K562 (cell line): Measurements from ENCODE around the gene PPP1R3G. TPM values are rescaled to one million over a fixed set of nuclear protein-coding genes. Genes with fewer than 3 reads are reported as not detected.

Experiments used
- CHD2 ChIP-seq: IDR thresholded peaks from 2 replicates; pipeline ENCODE4 v1.6.1; 2011; ENCODE audit warnings: low read depth, low read length
- CREBBP ChIP-seq: IDR thresholded peaks from one replicate; pipeline ENCODE4 v1.6.1; 2012; ENCODE audit warnings: low read depth, mild to moderate bottlenecking, control low read depth, inconsistent platforms, low read length
- GTF2E2 ChIP-seq: fragments of 200-800 bp; sonication (Bioruptor generic); IDR thresholded peaks from 2 replicates; pipeline ENCODE4 v1.6.1; 2016; ENCODE audit warnings: missing genetic modification characterization, missing compliant biosample characterization
- HMGN3 ChIP-seq: IDR thresholded peaks from 2 replicates; pipeline ENCODE4 v1.6.1; 2011; ENCODE audit warnings: borderline replicate concordance, low read depth, mild to moderate bottlenecking, mixed read lengths, low read length; ENCODE audit not compliant: insufficient read length; ENCODE audit errors: extremely low read depth
- HNRNPK ChIP-seq: fragments of 200-400 bp; formaldehyde crosslinking; IDR thresholded peaks from one replicate; pipeline ENCODE4 v1.6.1; 2018; ENCODE audit warnings: mild to moderate bottlenecking, low read depth, low read length; ENCODE audit not compliant: poor library complexity, severe bottlenecking
- HSF4 ChIP-seq: fragments of 250-450 bp; sonication (Bioruptor Pico); IDR thresholded peaks from 2 replicates; pipeline ENCODE4 v2.1.2; 2022; ENCODE audit warnings: mild to moderate bottlenecking, moderate library complexity, borderline replicate concordance
- RBM14 ChIP-seq: fragments of 200-400 bp; formaldehyde crosslinking; IDR thresholded peaks from 2 replicates; pipeline ENCODE4 v1.6.1; 2018; ENCODE audit warnings: low read depth, mild to moderate bottlenecking, low read length, moderate library complexity, borderline replicate concordance; ENCODE audit not compliant: insufficient read depth
- RBM15 ChIP-seq: fragments of 200-400 bp; formaldehyde crosslinking; IDR thresholded peaks from 2 replicates; pipeline ENCODE4 v1.6.1; 2018; ENCODE audit warnings: mild to moderate bottlenecking, low read length, moderate library complexity; ENCODE audit not compliant: insufficient read depth
- STAT5A ChIP-seq: IDR thresholded peaks from 2 replicates; pipeline ENCODE4 v1.6.1; 2012; ENCODE audit warnings: low read length, inconsistent platforms, borderline replicate concordance
- ZNF444 ChIP-seq: fragments of 250-450 bp; sonication (Bioruptor Pico); IDR thresholded peaks from 2 replicates; pipeline ENCODE4 v1.4.0; 2020; ENCODE audit warnings: mild to moderate bottlenecking, moderate library complexity
- ZNF696 ChIP-seq: fragments of 250-450 bp; sonication (Bioruptor Pico); conservative IDR thresholded peaks from 2 replicates; pipeline ENCODE4 v1.4.0; 2020; ENCODE audit warnings: mild to moderate bottlenecking, moderate library complexity
- polyA plus RNA-seq, 8 experiments: library from polyadenylated mRNA; depleted of rRNA in 4 of 8; stranded (reverse) in 5 of 8; unstranded in 3 of 8; fragments of >200 nt; fragmentation: Nextera tagmentation in 2 of 8; fragmentation: Illumina TruSeq in 1 of 8; extraction: Ambion mirVana in 2 of 8; extraction: Trizol in 1 of 8; gene quantifications; 2 replicates each; pipeline versions ENCODE4 v1.2.1 to v1.2.3, GENCODE V29; 2011 to 2014; ENCODE audit warnings: inconsistent platforms in 1 of 8, missing spikeins in 1 of 8
- total RNA-seq, 7 experiments: library from RNA; depleted of rRNA in 6 of 7; stranded (reverse); fragments of >200 nt in 6 of 7; fragmentation: Illumina TruSeq in 2 of 7; extraction: Trizol in 2 of 7; gene quantifications; 2 replicates each; pipeline versions ENCODE4 v1.2.1 to v1.2.3, GENCODE V29; 2011 to 2021; ENCODE audit warnings: low replicate concordance in 1 of 7
- TF ChIP-seq, protein P1 (sequence below), 3 experiments: fragments of 200-800 bp in 1 of 3; fragments of 250-450 bp in 1 of 3; fragments of 450-650 bp in 1 of 3; sonication (Bioruptor Pico) in 1 of 3; sonication (Bioruptor generic) in 1 of 3; formaldehyde crosslinking in 1 of 3; IDR thresholded peaks; 2 replicates each; pipeline versions ENCODE4 v1.6.1 to v1.8.0; 2016 to 2022; ENCODE audit warnings: mild to moderate bottlenecking in 2 of 3, missing genetic modification characterization in 2 of 3, missing compliant biosample characterization in 1 of 3, moderate library complexity in 1 of 3
- TF ChIP-seq, protein P2 (sequence below): fragments of 450-650 bp; formaldehyde crosslinking; IDR thresholded peaks from 2 replicates; pipeline ENCODE4 v1.4.0; 2020; ENCODE audit warnings: mild to moderate bottlenecking, moderate library complexity
- TF ChIP-seq, protein P3 (sequence below): sonication (generic); formaldehyde crosslinking; IDR thresholded peaks from 2 replicates; pipeline ENCODE4 v1.8.1; 2023; ENCODE audit warnings: mild to moderate bottlenecking, missing genetic modification reagents

The PPP1R3G gene
- total and polyA plus RNA-seq, 9 of the 15 experiments (the other 6 are each of a cell fraction or from before 2014, with no cell fraction given) = 0.01 to 0.13 (median 0.01) TPM; not detected in 4

DNA sequence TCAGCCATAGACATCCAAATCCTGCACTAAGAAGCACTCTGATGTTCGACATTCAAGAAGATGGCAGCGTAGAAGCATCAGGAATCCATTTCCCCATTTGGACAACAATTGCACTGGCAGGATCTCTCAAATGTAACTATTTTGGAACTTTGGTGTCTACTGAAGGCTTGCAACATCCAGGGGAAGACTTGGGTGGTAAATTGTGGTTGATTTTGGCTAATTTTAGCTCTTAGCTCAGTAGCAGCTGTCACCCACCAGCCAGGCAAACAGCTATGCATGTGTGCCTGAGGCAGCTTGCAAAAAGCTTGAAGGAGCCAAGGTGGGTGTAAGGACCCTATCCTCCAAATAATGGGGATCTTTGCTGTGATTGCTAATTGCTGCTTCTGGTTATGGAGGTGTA is 35.1 kb upstream of the PPP1R3G start (continued):
- TF ChIP-seq, protein P1, sequence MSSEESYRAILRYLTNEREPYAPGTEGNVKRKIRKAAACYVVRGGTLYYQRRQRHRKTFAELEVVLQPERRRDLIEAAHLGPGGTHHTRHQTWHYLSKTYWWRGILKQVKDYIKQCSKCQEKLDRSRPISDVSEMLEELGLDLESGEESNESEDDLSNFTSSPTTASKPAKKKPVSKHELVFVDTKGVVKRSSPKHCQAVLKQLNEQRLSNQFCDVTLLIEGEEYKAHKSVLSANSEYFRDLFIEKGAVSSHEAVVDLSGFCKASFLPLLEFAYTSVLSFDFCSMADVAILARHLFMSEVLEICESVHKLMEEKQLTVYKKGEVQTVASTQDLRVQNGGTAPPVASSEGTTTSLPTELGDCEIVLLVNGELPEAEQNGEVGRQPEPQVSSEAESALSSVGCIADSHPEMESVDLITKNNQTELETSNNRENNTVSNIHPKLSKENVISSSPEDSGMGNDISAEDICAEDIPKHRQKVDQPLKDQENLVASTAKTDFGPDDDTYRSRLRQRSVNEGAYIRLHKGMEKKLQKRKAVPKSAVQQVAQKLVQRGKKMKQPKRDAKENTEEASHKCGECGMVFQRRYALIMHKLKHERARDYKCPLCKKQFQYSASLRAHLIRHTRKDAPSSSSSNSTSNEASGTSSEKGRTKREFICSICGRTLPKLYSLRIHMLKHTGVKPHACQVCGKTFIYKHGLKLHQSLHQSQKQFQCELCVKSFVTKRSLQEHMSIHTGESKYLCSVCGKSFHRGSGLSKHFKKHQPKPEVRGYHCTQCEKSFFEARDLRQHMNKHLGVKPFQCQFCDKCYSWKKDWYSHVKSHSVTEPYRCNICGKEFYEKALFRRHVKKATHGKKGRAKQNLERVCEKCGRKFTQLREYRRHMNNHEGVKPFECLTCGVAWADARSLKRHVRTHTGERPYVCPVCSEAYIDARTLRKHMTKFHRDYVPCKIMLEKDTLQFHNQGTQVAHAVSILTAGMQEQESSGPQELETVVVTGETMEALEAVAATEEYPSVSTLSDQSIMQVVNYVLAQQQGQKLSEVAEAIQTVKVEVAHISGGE (CRISPR knock-in tag; IDR thresholded peaks at IDR 0.05) = no peak
- TF ChIP-seq HMGN3 (no peak), HNRNPK (no peak), CHD2 (no peak), RBM15 (no peak), CREBBP (no peak), HSF4 (no peak), GTF2E2 (tag) (no peak), ZNF696 (CRISPR knock-in tag) (no peak), RBM14 (no peak), ZNF444 (CRISPR knock-in tag) (no peak), STAT5A (no peak)
- TF ChIP-seq, protein P2, sequence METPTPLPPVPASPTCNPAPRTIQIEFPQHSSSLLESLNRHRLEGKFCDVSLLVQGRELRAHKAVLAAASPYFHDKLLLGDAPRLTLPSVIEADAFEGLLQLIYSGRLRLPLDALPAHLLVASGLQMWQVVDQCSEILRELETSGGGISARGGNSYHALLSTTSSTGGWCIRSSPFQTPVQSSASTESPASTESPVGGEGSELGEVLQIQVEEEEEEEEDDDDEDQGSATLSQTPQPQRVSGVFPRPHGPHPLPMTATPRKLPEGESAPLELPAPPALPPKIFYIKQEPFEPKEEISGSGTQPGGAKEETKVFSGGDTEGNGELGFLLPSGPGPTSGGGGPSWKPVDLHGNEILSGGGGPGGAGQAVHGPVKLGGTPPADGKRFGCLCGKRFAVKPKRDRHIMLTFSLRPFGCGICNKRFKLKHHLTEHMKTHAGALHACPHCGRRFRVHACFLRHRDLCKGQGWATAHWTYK = no peak
- TF ChIP-seq, protein P3, sequence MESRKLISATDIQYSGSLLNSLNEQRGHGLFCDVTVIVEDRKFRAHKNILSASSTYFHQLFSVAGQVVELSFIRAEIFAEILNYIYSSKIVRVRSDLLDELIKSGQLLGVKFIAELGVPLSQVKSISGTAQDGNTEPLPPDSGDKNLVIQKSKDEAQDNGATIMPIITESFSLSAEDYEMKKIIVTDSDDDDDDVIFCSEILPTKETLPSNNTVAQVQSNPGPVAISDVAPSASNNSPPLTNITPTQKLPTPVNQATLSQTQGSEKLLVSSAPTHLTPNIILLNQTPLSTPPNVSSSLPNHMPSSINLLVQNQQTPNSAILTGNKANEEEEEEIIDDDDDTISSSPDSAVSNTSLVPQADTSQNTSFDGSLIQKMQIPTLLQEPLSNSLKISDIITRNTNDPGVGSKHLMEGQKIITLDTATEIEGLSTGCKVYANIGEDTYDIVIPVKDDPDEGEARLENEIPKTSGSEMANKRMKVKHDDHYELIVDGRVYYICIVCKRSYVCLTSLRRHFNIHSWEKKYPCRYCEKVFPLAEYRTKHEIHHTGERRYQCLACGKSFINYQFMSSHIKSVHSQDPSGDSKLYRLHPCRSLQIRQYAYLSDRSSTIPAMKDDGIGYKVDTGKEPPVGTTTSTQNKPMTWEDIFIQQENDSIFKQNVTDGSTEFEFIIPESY (CRISPR knock-in tag) = no peak
